Fibroblast of peridontal ligament (primary cell): ENCODE data around the gene CRYL1.
A peak's percentile ranks its signal among the peaks of the same experiment; 100 is the strongest.

Experiments
- DNase-seq: peaks from one replicate; pipeline ENCODE4 v3.0.0-alpha.2; 2010; ENCODE audit errors: extremely low read depth

CRYL1 gene

DNA sequence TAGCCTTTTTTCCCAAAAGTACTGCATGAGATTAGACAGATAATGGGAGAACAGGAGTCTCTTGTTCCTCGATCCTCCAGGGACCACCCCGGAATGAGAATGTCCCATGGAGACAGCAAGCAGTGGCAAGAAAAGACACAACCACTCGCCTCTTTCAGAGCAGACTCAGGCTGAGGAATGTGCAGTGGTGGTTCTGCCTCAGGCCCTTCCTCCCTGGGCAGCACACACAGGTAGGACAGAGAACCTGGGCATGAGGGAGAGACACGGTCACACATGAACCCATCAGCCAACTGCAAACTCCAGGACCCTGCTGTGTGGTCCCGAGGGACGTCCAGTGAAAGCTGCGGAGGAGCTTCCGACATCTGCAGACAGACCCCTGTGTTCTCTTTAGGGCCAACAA lies 31.0 kb downstream of the CRYL1 start:
- DNase-seq, result no peak

- DNase-seq, result peak; percentile 12
Observed at GRCh38 chr13:20492641-20493040, 33.0 kb downstream of the CRYL1 start.

- DNase-seq, result no peak
Observed at GRCh38 chr13:20491926-20492435, 33.7 kb downstream of the CRYL1 start.

GRCh38 chr13:20489185-20489820 lies 36.4 kb downstream of the CRYL1 start:
- DNase-seq, result no peak

DNA sequence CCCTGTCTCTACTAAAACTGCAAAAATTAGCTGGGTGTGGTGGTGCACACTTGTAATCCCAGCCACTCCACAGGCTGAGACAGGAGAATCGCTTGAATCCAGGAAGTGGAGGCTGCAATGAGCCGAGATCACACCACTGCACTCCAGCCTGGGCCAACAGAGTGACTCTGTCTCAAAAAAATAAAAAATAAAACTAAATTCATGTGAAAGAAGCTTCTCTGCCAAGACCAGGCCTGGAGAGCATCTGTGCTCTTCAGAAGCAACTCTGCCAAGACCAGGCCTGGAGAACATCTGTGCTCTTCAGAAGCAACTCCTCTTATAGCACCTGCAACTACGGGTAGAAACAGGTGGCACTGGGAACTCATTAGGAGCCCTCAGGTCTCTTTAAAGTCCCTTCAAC lies 37.7 kb downstream of the CRYL1 start:
- DNase-seq, result no peak

DNA sequence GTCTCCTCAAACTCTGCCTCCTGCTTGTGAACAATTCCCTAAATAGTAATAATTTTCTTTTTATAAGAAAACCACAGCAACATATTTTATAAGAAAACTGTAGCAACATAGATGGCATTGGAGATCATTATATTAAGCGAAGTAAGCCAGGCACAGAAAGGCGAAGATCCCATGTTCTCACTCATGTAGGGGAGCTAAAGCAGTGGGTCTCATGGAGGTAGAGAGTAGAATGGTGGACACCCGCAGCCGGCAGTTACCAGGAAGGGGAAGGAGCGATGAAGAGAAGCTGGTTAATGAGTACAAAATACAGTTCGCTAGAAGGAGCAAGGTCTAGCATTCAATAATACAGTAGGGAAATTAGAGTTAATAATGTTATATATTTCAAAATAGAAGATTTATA lies 42.9 kb downstream of the CRYL1 start:
- no peak for DNase-seq

GRCh38 chr13:20482275-20482761 lies 43.3 kb downstream of the CRYL1 start:
- DNase-seq, result no peak

DNA sequence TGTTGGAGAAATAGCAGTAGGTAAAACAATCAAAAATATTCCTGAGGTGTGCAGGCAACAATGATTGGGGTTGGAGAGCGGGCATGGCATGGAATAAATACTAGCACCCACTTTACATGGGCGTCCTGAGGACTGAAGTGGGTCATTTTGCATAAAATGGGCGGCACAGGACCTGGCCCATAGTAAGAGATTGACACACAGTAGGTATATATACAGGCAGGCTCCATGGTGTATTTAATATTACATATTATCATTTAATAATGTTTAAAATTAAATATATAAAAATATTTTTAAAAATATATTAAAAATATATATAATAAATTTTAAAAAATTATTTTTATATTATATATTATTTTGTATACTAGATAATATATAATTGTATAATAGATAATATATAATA lies 48.3 kb downstream of the CRYL1 start:
- no peak for DNase-seq

GRCh38 chr13:20475927-20476691 lies 49.5 kb downstream of the CRYL1 start:
- DNase-seq, result no peak

- no peak for DNase-seq
Observed at GRCh38 chr13:20474515-20474914, 51.1 kb downstream of the CRYL1 start.

DNA sequence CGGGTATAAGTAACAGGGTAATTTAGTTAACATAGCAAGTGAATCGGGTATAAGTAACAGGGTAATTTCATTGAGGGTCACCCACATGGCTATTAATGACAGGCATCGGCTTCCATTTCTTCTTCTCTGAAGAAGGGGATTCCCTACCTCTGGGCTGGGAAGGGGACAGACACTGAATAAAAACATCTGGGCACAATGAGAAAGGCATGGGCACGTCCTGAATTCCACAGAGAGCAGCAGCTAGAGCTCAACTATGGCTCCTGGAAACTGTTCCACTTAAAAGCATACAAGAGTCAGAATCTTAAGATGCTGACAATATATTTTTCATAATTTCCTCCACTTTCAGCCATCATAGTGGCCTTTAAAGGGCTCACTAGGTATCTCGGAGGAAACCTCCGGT lies 51.8 kb downstream of the CRYL1 start:
- DNase-seq, result no peak

DNA sequence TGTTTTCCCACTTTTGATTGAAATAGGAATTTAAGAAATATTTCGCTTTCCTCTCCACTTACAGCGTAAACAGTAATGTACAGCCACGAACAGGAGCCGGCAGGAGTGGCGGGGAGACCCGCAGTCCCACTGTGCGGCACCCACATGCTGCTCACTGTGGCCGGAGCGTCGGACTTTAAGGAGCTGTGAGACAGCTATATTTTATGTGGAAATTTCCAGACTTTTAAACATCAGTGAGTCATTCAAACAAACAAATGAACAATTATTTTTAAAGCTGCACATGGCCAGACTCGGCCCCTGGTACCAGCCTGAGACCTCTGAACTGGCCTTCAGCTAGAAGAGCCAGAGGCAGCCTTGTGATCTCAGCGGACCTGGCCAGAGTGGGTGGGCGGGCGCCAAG lies 52.5 kb downstream of the CRYL1 start:
- no peak for DNase-seq

DNA sequence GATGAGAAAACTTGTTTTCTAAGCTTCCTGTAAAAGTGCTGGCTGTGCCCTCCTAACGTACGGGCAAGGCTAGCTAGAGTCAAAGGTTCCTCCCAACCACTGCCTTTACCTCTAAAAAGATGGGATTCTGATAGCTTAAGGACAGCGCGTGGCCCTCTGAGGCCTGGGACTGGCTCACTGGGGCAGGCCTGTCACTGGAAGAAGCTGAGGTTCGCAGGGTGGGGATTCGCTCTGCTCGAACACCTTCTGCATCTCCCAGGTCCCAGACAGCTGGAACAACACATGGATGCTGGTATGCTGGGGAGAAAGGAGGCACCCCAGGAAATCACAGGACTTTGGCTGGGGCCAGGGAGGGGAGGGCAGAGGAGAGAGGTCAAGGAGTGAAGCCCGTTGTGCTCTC lies 53.1 kb downstream of the CRYL1 start:
- no peak for DNase-seq

DNA sequence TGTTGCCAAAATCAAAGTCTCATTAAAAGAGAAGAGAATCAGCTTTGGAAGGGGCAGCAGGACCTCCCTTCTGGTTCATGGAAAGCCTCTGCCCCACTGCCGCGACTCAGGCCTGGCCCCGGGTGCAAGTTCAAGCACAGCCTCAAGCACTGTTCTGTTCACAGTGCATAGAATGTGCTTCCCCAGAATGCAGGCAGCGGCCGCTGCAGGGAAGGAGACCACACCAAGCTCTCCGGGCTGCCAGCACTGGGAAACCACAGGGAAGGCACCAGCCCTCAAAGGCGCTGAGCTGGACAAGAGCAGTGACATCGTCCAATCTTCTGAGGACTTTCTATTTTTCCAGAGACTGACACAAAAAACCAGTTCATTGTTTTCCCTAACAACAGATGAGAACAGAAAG lies 55.5 kb downstream of the CRYL1 start:
- DNase-seq, result no peak

DNA sequence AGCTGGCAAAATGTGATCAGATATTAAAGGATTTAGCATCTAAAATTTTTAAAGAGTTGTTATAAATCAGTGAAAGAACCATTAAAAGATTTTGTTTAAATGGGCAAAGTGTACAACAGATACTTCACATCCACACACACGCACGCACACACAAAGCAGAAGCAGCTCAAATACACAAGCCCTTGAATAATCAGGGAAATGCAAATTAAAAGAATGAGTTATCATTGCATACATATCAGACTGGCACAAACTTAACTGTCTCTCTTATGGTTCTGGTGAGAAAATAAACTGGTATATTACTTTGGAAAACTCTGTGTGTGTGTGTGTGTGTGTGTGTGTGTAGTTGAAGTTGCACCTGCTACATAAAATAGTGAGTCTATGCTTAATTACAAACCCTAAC lies 59.3 kb downstream of the CRYL1 start:
- no peak for DNase-seq

DNA sequence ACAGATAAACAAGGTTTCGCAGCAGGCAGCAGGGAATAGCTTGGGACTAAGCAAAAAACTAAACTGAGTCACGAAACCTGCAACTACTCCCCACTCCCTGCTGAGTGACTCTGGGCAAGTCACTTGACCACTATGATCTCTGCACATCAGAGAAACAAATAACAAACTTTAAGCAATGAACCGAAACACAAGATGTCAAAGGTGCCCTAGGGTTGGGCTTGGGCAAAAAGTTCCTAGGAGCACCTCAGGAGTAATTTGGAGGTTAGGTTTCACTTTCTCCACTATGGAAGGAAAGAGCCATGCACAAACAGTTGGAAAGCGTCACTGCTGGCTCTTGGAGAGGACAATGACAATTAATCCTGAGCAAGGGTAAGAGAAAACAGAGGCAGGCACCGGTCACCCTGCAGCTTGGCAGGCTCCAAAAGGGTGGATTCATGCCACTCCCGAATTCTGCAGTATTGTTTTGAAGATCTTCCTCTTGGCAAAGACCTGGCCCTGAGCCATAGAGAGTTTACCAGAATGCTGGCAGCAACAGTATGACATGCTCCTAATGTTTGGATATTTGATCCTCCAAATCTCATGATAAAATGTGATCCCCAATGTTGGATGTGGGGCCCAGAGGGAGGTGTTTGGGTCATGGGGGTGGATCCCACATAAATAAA lies 60.3 kb downstream of the CRYL1 start:
- DNase-seq, result peak; percentile 35

DNA sequence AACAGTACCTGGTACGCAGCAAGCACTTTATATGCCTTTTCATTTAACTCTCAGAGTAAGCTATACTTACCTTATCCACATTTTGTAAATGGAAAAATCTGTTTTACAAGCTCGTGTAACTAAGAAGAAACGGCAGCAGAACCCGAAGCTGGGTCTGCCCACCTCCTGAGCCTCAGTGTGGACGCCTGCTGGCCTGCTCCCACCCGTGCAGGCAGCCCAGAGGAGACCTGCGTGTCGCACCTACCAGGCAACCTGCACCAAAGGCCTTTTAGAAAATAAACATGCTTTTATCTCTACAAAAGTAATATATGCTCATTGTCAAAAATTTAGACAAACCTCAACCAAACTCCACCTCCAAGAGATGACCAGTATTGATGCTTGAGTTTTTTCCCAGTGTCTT lies 62.7 kb downstream of the CRYL1 start:
- DNase-seq, result no peak

- DNase-seq, result no peak
Observed at GRCh38 chr13:20462533-20462915, 63.1 kb downstream of the CRYL1 start.

DNA sequence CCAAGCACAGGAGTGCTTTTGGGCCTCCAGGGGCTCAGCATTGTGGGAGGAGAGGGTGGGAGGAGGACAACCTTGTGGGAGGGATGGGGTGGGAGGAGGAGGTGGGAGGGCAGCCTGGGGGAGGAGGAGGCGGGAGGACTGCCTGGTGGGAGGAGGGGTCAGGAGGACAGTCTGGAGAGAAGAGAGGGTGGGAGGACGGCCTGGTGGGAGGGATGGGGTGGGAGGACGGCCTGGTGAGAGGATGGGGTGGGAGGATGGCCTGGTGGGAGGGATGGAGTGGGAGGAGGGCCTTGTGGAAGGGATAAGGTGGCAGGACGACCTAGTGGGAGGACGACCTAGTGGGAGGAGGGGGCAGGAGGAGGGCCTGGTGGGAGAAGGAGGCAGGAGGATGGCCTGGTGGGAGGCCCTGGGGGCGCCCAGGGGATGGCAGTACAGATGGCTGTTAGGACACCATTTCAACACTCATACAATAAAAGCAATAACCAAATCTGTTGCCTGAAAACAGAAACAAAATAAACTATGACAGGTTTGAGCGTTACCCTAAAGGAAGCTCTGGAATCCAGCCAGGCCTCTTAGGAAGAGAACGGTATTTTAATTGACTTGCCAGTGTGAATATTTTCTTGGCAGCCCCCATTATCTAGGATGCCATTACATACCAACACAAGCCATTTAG lies 63.7 kb downstream of the CRYL1 start:
- DNase-seq, result no peak

- DNase-seq, result peak; percentile 5
Observed at GRCh38 chr13:20461481-20461859, 64.2 kb downstream of the CRYL1 start.

DNA sequence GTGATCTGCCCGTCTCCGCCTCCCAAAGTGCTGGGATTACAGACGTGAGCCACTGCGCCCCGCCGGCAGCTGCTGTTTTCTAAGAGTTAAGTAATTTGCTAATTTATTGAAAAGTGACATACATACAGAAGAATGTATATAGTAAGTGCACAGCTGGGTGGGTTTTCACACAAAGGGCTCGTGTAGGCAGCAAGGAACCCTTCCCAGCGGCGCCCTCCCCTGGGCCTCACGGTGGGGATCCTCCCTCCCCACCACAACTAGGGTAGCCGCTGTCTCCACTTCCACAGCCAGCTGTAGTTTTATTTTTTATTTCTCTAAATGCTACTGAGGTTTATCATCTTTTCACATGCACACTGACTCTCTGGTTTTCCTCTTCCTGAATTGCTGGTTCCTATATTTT lies 64.9 kb downstream of the CRYL1 start:
- DNase-seq, result no peak

- no peak for DNase-seq
Observed at GRCh38 chr13:20457670-20458069, 68.0 kb downstream of the CRYL1 start.
